Body of pancreas (tissue), 4 donors: ENCODE measurements around the gene RAX2. TPM values are rescaled to one million over a fixed set of nuclear protein-coding genes. Genes with fewer than 3 reads are reported as not detected.

Experiments
- ATAC-seq: fragments of 150-250 bp; one replicate; pipeline ENCODE4 v1.9.1; 2016
- DNase-seq, 4 donors: peaks; one replicate each; pipeline ENCODE4 v3.0.0-alpha.2; 2019
- H3K27ac ChIP-seq, 4 donors: fragments of 200-600 bp; sonication (generic); 1 replicate in 3 of 4; 2 replicates in 1 of 4; pipeline versions ENCODE4 v1.5.1 to v1.6.1; 2016 to 2019; ENCODE audit warnings: mild to moderate bottlenecking in 1 of 4, mixed read lengths in 1 of 4, moderate library complexity in 1 of 4
- H3K27me3 ChIP-seq, 2 donors: fragments of 200-600 bp; sonication (generic); one replicate each; pipeline ENCODE4 v1.6.0; 2016; ENCODE audit warnings: mild to moderate bottlenecking in 1 of 2
- H3K36me3 ChIP-seq, 2 donors: fragments of 200-600 bp; sonication (generic); replicated peaks in 1 of 2; 2 replicates each; pipeline ENCODE4 v1.5.1; 2016; ENCODE audit warnings: low read depth in 2 of 2; ENCODE audit not compliant: insufficient read depth in 1 of 2
- H3K4me1 ChIP-seq: fragments of 200-600 bp; sonication (generic); one replicate; pipeline ENCODE4 v1.6.0; 2016
- H3K4me3 ChIP-seq, 2 donors: fragments of 200-600 bp; sonication (generic); 1 replicate in 1 of 2; 2 replicates in 1 of 2; pipeline ENCODE4 v1.5.1; 2016 to 2019
- H3K9me3 ChIP-seq, 3 donors: fragments of 200-600 bp; sonication (generic); 1 replicate in 2 of 3; 2 replicates in 1 of 3; pipeline ENCODE4 v1.5.1; 2016
- POLR2A ChIP-seq, 3 donors: fragments of 450-650 bp; IDR thresholded peaks; one replicate each; pipeline ENCODE4 v1.6.1; 2016; ENCODE audit warnings: antibody characterized with exemption in 3 of 3, mild to moderate bottlenecking in 2 of 3
- WGBS, 2 donors: methylation state at CpG; one replicate each; pipeline ENCODE4 v1.1.5; 2017; 5-methylcytosine and 5-hydroxymethylcytosine counted together
- intact Hi-C: fragments of 100-400 bp; cut with DNase I; formaldehyde crosslinking; loops from one replicate; pipeline ENCODE4 v1.15.1; 2023
- total RNA-seq, 2 donors: library from RNA; depleted of rRNA; stranded (reverse); fragments of >200 nt; gene quantifications; one replicate each; pipeline ENCODE4 v1.1.0, GENCODE V29; 2016
- TF ChIP-seq, protein P1 (sequence below), 7 experiments: fragments of 450-650 bp in 4 of 7; fragments of 200-600 bp in 3 of 7; sonication (generic) in 3 of 7; IDR thresholded peaks; one replicate each; pipeline ENCODE4 v1.5.1; 2016 to 2019; ENCODE audit warnings: antibody characterized with exemption in 7 of 7

RAX2 gene
- total RNA-seq, 2 donors from 2014 or later = not detected

GRCh38 chr19:3807131-3807480 is 35.1 kb upstream of the RAX2 start:
- DNase-seq (no peak), ATAC-seq (no peak)
- TF ChIP-seq POLR2A (IDR thresholded peaks at IDR 0.05) = no peak
- TF ChIP-seq, protein P1, sequence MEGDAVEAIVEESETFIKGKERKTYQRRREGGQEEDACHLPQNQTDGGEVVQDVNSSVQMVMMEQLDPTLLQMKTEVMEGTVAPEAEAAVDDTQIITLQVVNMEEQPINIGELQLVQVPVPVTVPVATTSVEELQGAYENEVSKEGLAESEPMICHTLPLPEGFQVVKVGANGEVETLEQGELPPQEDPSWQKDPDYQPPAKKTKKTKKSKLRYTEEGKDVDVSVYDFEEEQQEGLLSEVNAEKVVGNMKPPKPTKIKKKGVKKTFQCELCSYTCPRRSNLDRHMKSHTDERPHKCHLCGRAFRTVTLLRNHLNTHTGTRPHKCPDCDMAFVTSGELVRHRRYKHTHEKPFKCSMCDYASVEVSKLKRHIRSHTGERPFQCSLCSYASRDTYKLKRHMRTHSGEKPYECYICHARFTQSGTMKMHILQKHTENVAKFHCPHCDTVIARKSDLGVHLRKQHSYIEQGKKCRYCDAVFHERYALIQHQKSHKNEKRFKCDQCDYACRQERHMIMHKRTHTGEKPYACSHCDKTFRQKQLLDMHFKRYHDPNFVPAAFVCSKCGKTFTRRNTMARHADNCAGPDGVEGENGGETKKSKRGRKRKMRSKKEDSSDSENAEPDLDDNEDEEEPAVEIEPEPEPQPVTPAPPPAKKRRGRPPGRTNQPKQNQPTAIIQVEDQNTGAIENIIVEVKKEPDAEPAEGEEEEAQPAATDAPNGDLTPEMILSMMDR (IDR thresholded peaks at IDR 0.05) = no peak
- Histone ChIP-seq H3K27ac (no peak overlapping the region), H3K36me3 (no peaks in the 10 kb centered on the region), H3K27me3 (peaks cover 0 to 7% of the 10 kb centered on the region in 2 donors), H3K4me3 (no peak overlapping the region), H3K4me1 (no peaks in the 10 kb centered on the region), H3K9me3 (no peaks in the 10 kb centered on the region)
- WGBS, 2 donors = 69 to 79% methylated on average over 18 to 19 of the region's 19 CpGs
- intact Hi-C loops = no loop called here

DNA sequence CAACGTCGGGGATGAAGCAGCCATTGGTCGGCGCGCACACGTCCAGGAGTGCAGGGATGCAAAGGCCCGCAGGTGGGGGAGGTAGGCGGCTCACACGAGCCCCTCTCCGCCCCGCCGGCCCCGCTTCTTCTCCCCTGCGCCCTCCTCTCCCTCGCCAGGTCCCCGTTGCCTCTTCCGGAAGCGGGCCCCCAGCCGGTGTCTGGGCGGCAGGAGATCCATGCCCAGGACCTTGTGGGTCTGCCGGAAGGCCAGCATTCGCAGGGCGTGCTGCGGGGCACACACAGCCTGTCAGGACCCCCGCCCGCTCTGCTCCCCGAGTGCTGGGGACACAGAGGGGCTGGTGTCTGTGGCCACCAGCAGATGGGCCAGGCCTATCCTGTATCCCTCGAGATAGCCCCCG is 33.8 kb upstream of the RAX2 start:
- no peak overlapping the region for H3K4me3 ChIP-seq
- peaks cover 0 to 17% of the 10 kb centered on the region in 2 donors for H3K27me3 ChIP-seq
- H3K4me1 ChIP-seq = peaks cover 9% of the 10 kb centered on the region
- intact Hi-C loops = no loop called here
- TF ChIP-seq, protein P1 (IDR thresholded peaks at IDR 0.05) = no peak
- TF ChIP-seq POLR2A (IDR thresholded peaks at IDR 0.05) = no peak
- no peaks in the 10 kb centered on the region for H3K36me3 ChIP-seq
- no peak overlapping the region for H3K27ac ChIP-seq
- DNase-seq (no peak), ATAC-seq (no peak)
- no peaks in the 10 kb centered on the region for H3K9me3 ChIP-seq
- WGBS, 2 donors = 76 to 78% methylated on average over 14 to 18 of the region's 29 CpGs

- no peak for TF ChIP-seq POLR2A (IDR thresholded peaks at IDR 0.05)
- TF ChIP-seq, protein P1 (IDR thresholded peaks at IDR 0.05) = no peak
- WGBS, 2 donors = 52 to 71% methylated on average over 3 to 12 of the region's 13 CpGs
- H3K9me3 ChIP-seq = no peaks in the 10 kb centered on the region
- ATAC-seq = no peak
- intact Hi-C loops = no loop called here
- no peak overlapping the region for H3K27ac ChIP-seq
- peaks cover 9% of the 10 kb centered on the region for H3K4me1 ChIP-seq
- H3K4me3 ChIP-seq = no peak overlapping the region
- peaks cover 0 to 17% of the 10 kb centered on the region in 2 donors for H3K27me3 ChIP-seq
- no peak for DNase-seq
- H3K36me3 ChIP-seq = no peaks in the 10 kb centered on the region
Observed at GRCh38 chr19:3804429-3804828, 32.4 kb upstream of the RAX2 start.

- H3K27me3 ChIP-seq = peaks cover 0 to 17% of the 10 kb centered on the region in 2 donors
Observed at GRCh38 chr19:3803986-3804385, 32.0 kb upstream of the RAX2 start.

More at GRCh38 chr19:3803986-3804385, 32.0 kb upstream of the RAX2 start:
- intact Hi-C loops = no loop called here
- WGBS, 2 donors = 45 to 50% methylated on average over 6 to 8 of the region's 10 CpGs
- no peak overlapping the region for H3K4me3 ChIP-seq
- no peak for DNase-seq
- no peak overlapping the region for H3K27ac ChIP-seq
- TF ChIP-seq POLR2A (IDR thresholded peaks at IDR 0.05) = no peak
- TF ChIP-seq, protein P1 (IDR thresholded peaks at IDR 0.05) = no peak
- H3K4me1 ChIP-seq = peaks cover 9% of the 10 kb centered on the region
- no peaks in the 10 kb centered on the region for H3K36me3 ChIP-seq
- H3K9me3 ChIP-seq = no peaks in the 10 kb centered on the region
- no peak for ATAC-seq
